Superior temporal gyrus (tissue), 1 donor: ENCODE results near the gene ALG1.
"Not testable (repeated sequence)": the region's sequence is repeated elsewhere in the genome, so short reads cannot be mapped to it uniquely, and the experiment has no call there.

Experiments used
- DNase-seq: peaks from one replicate; pipeline ENCODE4 v3.0.0-alpha.2; 2016; ENCODE audit errors: extremely low spot score

Gene ALG1

DNA sequence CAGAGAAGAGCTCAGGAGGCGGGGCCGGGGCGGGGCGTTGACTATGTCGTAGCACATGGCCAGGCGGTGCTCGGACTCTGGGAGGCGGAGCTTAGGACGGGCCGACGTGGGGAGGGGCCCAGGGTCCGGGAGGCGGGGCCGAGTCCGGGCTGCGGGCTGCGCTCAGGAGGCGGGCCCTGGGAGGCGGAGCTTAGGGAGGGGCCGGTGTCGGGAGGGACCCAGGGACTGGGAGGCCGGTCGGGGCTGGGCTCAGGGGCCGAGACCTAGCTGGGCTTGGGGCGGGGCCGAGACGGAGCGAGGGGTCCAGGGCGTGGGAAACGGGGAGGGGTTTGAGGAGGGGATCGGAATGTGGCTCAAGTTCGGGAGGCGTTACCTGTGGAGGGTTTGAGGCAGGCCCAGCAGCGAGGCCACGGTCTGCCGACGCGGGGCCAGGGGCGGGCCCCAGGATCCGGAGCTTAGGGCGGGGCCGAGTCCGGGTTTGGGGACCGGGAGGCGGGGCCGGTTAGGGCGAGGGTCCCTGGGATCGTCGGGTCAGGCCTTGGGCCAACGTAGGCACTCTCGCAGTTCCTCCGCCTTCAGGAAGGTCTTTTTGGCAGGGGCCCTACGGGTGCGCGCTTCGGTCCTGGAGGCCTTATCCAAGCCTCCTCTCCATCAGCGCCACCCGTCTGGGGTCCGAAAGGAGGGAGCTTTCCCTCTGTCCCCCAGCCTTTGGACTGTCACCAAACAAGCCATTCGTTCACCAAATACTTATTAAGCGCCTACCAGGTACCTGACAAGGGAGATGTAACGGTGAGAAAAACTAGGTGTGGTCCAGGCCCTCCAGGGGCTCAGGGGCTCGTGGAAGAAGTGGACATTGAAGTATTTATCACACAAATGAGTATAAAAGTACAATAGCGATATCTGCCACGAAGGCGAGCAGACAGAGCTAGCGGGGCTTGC, 26.8 kb downstream of the ALG1 start:
- DNase-seq, result peak; percentile 27

DNA sequence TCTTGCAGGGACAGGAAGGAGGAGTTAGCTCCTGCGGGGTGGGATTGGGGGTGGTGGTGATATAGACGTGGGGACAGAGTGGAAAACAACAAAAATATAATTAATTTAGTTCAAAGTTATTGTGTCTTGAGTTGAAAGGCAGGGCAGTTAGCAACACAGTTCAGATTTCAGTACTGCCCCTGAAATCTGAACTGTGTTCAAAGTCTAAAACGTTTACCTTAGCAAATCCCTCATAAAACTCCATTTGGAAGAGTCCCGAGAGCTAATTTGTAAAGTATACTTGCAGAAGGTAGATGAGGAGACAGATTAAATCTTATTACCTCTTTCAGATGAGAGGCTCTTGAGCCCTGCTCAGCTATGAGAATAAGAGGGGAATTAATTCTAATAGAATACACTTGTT, 27.5 kb downstream of the ALG1 start:
- DNase-seq, result not testable (repeated sequence)

GRCh38 chr16:5103296-5104032, 31.8 kb downstream of the ALG1 start:
- DNase-seq, result not testable (repeated sequence)

GRCh38 chr16:5105039-5105438, 33.4 kb downstream of the ALG1 start:
- DNase-seq, result not testable (repeated sequence)

GRCh38 chr16:5108505-5109158, 37.0 kb downstream of the ALG1 start:
- DNase-seq, result no peak

DNA sequence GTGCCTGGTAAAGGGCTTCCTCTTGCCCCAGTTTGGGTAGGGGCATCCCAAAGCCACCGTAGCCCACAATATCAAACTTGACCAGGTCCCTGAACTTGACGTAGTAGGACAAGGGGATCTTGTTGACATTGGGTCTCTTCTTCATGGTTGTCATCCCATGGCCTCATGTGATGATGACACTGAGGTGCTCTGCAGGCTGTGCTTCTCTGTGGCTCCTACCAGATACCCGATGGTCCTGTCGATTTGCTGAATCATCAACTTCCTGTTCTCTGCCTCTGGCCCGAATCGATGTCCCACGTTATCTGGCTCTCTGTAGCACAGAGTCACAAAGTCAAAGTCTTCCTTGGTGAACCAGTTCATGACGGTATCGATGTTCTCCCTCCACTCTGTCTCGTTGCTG, 39.3 kb downstream of the ALG1 start:
- DNase-seq, result not testable (repeated sequence)

DNA sequence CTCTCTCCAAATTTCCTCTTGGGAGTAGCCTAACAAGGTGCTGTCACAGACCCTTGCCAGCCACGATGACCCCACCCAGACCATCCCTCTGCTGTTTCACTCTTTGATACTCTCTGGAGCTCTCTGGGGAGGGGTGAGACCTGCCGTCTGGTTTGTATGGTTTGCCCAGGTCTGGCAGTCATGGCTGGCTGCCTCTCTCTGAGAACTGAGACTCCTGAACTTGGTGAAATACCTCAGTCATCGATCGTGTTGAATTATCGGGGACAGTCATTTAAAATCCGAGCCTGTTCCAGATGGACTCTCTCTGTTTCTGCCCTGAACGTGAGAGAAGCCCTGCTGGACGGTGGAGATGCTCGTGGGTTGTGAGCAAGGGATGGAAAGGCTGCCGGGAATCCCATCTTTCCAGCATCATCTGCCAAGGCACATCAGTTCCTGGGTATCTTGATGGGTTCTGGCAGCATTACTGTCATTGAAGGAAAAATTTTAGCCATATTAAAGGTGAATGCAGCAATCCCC, 45.2 kb downstream of the ALG1 start:
- not testable (repeated sequence) for DNase-seq

DNA sequence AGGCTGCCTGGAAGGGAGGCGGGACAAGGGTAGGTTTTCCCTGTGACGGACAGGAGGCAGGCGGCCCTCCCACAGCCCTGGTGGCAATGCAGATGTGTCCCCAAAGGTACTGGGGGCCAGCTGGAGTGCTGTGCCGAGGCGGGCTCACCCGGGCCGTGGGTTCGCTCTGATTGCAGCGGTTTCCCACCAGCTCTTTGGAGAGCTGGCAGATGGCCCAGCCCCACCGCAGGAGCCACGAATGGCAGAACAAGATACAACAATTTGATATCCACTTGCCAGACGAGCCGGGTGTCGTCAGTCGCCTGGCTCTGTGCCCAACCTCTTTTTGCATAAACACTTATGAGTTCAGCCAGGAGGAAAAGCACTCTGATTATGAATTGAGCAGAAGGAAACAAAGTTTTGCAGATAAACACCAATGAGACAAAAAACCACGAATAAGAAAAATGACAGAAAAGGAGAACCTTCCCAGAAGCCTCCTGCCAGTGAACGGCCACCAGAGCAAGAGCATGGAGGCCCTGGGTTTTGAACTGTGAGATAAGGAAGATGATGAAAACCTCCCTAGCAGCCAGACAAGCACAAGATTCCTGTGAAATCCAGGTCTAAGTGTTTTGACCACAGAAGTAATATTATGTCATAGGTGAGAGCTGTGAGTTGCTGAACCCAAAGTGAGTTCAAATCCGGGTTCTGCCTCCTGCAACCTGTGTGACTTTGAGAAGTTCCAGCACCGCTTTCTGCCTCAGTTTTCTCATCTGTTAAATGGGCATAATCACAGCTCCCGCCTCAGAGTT, 45.9 kb downstream of the ALG1 start:
- not testable (repeated sequence) for DNase-seq

DNA sequence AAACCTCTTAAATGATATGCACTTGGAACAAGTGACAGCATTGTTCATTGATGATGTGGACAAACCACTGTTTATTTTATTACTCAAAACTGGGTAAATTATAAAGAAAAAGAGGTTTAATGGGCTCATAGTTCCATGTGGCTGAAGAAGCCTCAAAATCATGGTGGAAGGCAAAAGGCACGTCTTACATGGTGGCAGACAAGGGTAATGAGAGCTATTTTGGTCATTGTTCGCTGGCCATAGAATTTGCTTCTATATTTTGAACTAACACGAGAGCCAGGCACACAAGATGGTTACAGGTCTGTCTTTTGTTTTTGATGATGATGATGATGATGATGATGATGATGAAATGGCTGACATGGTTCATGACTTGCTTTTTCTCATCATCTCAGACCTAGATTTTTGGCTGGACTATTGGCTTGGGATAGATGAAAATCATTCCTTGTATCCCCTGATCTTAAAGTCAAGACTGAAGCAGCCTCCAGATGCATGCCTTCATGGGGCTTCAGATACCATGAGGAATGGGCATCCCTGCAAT, 59.9 kb downstream of the ALG1 start:
- not testable (repeated sequence) for DNase-seq

GRCh38 chr16:5132915-5133600, 61.4 kb downstream of the ALG1 start:
- DNase-seq, result not testable (repeated sequence)

DNA sequence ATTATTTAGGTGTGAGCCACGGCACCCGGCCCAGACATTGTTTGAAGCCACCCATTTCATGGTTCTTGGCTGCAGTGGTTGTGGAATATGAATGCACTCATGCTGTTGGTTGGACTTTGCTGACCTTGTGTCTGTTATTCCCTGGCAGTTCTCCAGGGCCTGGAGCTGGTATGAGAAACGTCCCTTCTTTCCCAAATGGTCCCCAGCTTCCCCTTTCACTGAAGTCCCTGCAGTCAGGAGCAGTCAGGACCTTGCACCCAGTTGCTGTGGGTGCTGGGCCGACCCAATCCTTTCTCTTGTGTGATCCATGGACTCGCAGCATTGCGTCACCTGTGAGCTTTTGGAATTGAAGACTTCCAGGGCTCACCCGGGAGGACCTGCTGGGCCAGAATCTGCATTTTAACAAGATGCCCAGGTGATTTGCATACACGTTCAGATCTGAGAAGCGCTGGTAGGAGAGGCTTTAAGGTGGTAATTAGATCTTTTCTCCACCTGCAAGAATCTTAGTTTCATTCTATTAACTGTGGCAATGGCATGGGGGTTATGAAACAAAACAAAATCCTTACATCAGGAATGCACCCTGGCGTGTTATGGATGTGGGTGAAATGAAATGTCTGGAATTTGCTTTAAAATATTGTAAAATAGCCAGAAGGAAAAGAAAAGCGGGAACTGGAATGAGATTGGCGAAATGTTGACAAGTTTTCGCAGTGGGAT, 63.3 kb downstream of the ALG1 start:
- not testable (repeated sequence) for DNase-seq
